ENCODE results near the gene CFAP251.
"Not testable (repeated sequence)": the region's sequence is repeated elsewhere in the genome, so short reads cannot be mapped to it uniquely, and the experiment has no call there.

The CFAP251 gene

DNA sequence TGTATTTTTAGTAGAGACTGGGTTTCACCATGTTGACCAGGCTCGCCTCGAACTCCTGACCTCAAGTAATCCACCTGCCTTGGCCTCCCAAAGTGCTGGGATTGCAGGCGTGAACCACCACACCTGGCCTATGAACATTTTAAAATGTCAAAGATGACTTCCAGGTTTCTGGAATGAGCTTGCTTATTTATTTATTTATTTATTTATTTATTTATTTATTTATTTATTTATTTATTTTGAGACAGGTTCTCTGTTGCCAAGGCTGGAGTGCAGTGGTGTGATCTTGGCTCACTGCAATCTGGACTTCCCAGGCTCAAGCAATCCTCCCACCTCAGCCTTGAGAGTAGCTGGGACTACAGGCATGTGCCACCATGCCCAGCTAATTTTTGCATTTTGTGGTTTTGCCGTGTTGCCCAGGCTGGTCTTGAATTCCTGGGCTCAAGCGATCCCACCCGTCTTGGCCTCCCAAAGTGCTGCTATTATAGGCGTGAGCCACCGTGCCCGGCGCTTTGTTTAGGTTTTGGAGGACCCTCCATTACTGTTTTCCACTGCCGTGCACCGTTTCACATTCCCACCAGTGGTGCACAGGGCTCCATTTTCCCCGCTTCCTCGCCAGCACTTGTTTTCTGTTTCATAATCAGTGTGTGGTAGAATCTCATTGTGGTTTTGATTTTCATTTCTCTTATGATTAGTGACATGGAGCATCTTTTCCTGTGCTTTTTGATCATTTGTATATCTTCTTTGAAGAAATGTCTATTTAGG is 6.4 kb upstream of the CFAP251 start:
- peak; percentile 48 to 55 for DNase-seq

DNA sequence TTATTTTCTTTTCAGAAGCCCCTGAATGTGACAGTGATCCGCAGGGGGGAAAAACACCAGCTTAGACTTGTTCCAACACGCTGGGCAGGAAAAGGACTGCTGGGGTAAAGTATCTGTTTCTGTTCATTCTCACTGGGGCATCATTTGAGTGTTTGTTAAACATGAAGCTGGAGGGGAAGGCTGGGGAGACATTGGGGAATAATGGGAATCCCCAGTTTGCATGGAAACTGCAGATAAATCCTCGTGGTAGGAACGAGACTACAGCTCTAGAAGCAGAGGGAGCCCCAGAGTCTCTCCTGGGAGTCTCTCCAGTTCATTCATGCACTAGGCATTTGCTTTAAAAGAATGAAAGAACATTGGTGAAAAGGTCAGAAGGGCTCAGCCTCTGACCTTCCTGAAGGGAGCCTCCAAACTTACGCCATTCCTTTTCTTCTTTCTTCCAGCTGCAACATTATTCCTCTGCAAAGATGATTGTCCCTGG is 2.5 kb upstream of the CFAP251 start:
- DNase-seq = no peak

- no peak for DNase-seq
Measured at GRCh38 chr12:121916719-121917118, 1.7 kb upstream of the CFAP251 start.

GRCh38 chr12:121918679-121919038 is 267 bp downstream of the CFAP251 start:
- DNase-seq = no peak

DNA sequence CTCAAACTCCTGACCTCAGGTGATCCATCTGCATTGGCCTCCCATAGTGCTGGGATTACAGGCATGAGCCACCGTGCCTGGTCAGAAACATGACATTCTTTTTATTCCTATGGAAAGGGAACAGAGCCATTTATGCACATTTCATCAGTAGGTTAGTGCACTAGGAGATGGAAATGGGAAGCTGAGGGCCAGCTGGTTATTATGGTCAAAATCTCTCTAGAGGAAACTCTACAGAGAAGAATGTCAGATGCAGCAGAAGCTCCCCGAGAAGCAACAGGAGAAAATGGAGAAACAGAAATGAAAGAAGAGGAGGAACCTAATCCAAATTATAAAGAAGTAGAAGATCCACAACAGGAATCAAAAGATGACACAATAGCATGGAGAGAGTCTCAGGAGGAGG is 2.7 kb downstream of the CFAP251 start:
- DNase-seq = no peak

DNA sequence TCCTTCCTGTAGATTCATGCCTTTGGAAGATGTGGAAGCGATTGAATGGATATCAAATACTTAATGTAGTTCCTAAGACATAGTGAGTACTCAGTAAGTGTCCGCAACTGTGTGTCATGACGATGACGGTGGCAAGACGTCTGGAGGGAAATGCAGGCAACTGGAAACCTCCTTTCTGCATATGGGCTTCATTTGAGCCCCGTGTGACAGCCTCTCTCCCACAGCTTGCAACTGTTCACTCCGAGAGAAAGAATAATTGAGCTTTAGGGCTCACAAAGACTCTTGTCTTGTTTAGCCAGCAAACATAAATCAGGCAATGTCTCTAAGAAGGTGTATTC is 6.9 kb downstream of the CFAP251 start:
- no peak for DNase-seq

DNA sequence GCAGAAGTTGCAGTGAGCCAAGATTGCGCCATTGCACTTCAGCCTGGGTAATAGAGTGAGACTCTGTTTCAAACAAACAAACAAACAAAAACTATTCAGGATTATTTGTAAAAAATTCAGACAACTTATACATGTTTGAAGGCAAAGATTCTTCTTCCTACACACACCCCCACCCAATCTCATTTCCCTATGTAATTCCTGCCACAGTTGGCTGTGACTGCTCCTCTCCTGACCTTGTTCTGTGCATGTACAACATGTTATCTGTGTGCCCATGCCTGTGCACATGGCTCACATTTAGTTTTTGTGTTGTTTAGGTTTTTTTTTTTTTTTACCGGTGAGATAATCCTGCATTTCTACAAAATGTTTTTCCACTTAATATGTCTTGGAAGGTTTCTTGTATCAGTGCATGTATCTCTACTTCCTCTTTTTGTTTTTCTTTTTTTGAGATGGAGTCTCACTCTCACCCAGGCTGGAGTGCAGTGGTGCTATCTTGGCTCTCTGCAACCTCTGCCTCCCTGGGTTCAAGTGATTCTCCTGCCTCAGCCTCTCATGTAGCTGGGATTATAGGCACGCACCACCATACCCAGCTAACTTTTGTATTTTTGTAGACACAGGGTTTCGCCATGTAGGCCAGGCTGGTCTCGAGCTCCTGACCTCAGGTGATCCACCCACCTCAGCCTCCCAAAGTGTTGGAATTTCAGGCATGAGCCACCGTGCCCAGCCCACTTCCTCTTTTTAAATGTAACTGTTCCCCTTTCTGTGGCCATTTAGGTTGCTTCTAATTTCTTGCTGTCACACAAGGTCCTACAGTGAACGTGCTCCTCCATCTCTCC is 8.7 kb downstream of the CFAP251 start:
- DNase-seq = no peak

DNA sequence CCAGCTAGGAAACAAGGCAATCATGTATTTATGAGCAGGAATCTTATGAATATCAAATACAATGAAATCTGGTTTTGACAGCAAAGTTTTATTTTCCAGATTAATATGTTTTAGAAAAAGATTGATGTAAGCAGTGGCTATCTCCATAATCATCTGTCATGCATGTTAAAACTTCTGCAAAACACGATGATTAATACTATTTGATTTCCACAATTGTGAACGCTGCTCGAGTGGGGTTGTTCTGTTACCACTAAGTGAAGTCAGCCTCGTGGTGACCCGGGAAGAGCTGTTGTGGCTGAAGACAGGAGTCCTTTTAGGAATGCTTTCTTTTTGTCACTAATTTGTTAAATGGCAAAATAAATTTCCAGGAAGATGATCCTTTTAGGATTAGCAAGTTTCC is 9.4 kb downstream of the CFAP251 start:
- DNase-seq = no peak

DNA sequence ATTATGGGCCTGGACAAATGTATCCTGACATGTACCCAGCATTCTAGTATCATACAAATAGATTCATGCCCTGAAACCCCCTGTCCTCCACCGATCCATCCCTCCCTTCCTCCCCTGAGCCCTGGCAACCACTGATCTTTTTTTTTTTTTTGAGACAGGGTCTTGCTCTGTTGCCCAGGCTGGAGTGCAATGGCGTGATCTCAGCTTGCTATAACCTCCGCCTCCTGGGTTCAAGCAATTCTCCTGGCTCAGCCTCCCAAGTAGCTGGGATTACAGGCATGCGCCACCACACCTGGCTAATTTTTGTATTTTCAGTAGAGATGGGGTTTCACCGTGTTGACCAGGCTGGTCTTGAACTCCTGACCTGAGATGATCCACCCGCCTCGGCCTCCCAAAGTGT is 11.2 kb downstream of the CFAP251 start:
- not testable (repeated sequence) for DNase-seq

DNA sequence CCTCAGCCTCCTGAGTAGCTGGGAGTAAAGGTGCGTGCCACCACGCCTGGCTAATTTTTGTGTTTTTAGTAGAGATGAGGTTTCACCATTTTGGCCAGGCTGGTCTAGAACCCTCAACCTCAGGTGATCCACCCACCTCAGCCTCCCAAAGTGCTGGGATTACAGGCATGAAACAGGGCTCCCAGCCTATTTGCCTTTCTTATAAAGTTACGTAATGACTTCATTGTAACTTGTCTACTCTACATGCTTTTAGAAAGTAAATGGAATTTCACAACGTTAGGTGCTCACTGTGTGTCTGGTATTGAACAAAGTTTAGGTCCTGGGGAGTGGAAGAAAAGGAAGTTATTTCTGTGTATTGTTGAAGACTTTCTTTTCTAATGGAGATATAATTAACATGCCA is 12.5 kb downstream of the CFAP251 start:
- DNase-seq = no peak

GRCh38 chr12:121932176-121932536 is 13.8 kb downstream of the CFAP251 start:
- no peak for DNase-seq

- DNase-seq = no peak
Measured at GRCh38 chr12:121932914-121933521, 14.6 kb downstream of the CFAP251 start.

DNA sequence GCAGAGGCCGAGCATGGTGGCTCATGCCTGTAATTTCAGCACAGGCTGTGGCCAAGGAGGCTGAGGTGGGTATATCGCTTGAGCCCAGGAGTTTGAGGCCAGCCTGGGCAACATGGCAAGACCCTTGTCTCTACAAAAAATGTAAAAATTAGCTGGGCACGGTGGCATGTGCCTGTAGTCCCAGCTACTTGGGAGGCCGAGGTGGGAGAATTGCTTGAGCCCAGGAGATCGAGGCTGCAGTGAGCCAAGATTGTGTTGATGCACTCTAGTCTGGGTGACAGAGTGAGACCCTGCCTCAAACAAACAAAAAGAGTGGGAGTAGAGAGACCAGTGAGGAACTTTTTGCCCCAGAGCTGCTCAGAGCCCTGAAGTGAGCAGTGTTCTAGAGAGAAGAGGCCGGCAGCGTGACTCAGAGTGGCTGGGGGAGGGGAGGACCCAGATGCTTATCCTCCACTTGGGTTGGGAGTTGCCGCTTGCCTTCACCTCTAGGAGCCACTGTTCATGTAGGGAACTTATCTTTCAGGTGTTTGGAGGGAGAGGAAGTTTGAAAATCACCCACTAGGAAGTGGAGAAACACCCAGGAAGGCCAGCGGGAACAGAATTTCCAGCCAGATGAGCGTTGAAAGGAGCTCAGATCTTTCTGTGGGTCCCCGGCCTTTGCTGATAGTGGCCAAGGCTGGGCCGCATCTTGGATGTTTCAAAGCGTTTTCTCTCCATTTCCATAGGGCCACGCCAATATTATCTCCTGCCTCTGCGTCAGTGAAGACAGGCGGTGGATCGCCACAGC is 15.3 kb downstream of the CFAP251 start:
- DNase-seq = no peak

DNA sequence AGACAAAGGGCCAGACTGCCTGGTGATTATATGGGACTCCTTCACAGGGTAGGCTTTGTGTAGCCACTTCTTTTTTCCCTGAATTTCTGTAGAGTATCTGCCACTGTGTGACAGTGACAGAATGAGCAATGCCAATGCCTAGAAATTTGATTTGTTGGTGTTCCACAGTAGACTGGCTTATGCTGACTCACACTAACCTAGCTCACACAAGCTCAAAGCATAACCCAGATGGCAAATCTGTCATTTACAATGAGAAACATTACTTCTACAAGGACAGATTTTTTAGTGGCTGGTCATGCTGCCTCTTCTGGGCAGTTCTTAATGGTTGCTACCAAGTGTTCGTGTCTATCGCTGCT is 15.9 kb downstream of the CFAP251 start:
- DNase-seq = no peak

GRCh38 chr12:121937654-121938053 is 19.3 kb downstream of the CFAP251 start:
- no peak for DNase-seq

GRCh38 chr12:121939186-121939585 is 20.8 kb downstream of the CFAP251 start:
- no peak for DNase-seq

DNA sequence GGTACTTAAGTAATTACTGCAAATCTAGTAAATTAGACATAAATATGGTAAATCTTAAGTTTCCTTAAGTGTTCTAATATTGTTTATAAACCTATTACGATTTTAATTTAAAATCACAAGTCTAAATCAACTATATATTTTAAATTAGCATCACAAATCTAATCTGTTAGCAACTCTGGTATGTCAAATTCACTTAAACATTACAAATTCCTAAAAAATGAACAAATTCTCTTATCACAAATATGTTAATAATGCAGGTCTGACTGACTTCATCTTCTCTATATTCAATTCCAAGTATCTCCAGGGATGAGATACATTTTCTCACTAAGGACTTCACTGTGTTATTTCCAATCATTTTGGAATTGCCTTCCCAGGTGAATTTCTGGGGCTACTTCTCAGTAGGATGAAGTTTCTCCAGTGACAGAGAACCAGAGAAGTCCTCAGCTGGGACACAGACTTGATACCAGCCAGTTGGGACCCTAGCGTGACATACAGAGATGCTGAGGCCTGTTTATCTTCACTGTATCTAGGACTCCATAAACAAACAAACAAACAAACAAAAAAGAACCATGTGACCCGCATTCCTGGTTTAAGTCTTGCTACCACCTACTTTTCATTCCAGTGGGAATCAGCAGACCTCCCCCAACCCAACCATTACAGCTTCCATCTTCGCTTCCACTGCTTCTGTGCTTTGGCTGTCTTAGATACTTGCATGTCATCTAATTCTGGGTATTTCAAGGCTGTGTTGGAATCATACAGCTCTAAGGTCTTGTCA is 21.8 kb downstream of the CFAP251 start:
- no peak for DNase-seq

- no peak for DNase-seq
Measured at GRCh38 chr12:121942145-121942718, 23.8 kb downstream of the CFAP251 start.

GRCh38 chr12:121943926-121944325 is 25.5 kb downstream of the CFAP251 start:
- no peak for DNase-seq

GRCh38 chr12:121946313-121947025 is 28.1 kb downstream of the CFAP251 start:
- DNase-seq = no peak

DNA sequence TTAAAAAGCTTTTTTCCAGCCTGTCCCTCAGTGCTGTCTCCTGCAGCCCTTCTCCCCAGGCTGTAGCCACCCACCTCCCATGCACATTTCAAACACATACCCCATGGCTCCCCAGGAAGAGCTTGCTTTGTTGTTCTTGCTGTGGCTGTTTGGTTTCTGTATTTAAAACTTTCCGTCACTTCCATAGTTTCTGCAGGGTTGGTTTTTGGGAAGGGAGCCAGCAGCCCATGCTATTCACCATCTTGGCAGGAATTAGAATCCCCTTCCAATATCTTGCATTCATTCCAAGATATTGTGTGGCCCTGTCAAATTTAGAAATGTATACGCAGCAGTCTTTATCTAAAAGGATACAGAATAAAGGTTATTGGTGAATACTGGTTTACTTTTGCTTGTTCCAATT is 29.6 kb downstream of the CFAP251 start:
- no peak for DNase-seq
